Activated CD4-positive, alpha-beta T cell treated with anti-CD3 and anti-CD28 coated beads, Interleukin-2, amount 50 U/mL, for 16 hours (primary cell): ENCODE data around the gene CAMTA1.

Experiments used
- DNase-seq: peaks from one replicate; pipeline ENCODE4 v3.0.0-alpha.2; 2020

CAMTA1 gene

DNA sequence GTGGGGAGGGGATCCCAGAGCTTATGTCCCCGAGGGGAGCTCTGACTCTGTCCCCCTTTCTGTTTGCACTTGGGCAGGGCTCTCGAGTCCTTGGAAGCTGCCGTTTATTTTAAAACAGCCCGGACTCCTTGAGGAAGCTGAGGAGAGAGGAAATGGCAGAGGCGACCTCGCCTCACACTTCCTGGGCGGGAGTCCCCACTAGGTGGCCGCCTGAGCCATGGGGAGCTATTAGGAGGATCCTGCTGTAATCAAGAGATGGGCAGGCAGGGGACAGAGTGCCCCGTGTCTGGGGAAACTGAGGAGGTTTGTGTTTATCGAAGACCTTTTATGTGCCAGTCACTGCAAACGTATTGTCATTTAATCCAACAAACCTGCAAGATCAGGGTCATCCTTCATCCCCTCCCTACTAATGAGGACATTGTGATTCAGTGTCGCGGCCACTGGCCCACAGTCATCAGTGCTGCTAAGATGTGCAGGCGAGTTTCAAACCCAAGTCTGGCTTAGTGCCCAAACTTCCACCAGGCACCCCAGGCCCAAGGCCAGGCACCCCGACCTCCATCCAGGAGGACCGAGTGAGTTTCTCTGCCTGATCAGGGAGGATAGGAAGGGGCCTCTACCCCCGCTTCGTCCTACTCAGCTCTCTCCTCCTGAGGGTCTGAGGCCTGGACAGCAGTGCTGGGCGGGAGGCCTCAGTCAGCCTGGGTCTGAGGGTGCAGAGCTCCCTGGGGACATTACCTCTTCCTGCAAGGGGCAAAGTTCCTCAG lies 669.0 kb downstream of the CAMTA1 start:
- no peak for DNase-seq

DNA sequence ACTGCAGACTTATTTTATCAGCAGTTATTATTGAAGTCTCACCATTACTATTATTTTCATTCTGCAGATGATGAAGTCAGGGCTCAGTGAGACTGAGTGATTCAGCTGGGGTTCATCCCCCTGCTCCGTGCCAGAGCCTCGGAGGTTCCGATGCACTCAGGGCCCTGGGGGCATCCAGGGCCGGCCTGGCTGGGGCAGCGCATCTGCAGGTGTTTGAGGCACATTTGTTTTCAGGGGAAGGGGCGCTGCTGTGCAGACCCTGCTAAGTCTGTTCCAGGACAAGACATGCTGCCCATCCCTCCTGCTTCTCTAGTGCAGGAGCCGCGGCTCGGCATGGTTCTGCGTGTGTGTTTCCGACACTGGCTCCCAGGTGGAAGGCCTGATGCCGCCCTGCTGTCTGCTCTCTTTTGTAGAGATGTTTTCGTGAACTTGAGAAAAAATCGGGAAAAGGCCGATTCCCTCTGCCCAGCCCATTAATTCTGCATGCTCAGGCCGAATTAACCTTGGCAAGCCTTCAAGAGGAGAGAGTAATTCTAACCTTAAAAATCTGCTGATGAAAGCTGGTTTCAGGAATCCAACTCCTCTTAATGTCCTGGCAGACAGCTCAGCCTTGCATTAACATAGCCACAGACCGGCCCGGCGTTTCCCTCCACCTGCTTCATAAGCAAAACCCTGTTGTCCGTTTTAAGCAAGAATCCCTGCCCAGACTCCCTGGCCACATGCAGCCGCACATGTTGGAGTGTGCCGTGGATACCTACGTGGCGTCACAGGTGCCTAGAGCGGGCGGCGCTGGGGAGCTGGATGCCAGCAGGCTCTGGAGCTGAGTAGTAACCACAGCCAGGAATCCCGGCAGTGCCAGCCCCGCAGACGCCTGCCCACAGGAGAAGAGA lies 669.9 kb downstream of the CAMTA1 start:
- DNase-seq: no peak

DNA sequence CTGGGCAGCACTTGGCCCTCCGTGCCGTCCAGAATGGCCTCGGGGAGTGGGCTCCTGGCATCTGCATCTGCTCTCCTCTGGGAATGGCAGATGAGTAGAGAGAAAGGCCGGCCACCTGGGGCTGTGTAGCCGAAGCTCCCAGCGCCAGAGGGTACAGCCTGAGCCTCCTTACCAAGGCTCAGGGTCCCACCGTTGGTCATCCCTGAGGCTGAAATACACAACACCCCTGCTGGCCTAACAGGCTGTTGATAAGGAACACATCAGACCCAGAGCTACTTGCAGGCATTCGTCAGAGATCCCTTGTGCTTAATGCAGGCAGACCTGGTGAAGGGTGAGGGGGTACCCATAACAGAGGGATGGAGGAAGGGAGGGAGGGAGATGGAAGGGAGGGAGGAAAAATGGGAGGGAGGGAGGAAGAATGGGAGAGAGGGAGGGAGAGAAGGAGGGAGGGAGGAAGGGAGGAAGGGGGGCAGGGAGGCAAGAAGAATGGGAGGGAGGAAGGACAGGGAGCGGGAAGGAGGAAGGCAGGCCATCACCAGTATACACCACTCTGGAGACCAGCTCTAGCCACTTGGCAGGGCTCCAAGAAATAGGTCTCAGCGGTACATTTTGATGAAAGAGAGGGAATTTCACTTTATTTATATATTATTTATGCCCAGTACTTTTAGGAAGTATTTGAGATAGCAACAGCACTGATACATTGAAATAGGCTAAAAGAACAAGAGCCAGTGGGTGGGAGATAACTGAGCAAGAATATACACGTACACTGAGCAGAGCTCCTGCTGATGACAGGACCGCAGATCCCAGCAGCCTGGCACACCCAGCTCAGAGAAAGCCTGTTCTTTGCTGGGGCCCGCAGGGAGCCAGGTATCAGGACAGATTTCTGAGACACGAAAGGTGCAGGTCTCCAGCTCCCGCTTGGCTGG lies 670.8 kb downstream of the CAMTA1 start:
- no peak for DNase-seq

DNA sequence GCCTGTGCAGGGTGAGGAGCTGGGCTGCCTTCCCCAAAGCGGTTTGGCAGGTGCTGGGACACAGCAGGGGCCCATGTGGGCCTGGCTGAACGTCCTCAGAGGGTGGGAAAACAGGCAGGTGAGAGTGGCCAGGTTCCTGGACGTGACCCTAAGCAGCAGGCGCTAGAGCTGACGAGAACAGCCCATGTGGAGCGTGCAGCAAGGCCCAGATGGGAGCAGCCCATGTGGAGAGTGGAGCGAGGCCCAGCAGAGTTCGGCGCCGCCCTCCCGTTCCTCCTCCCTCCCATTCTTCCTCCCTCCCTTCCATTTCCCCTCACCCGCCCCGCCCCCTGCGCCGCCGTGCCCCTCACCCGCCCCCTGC lies 671.4 kb downstream of the CAMTA1 start:
- no peak for DNase-seq

DNA sequence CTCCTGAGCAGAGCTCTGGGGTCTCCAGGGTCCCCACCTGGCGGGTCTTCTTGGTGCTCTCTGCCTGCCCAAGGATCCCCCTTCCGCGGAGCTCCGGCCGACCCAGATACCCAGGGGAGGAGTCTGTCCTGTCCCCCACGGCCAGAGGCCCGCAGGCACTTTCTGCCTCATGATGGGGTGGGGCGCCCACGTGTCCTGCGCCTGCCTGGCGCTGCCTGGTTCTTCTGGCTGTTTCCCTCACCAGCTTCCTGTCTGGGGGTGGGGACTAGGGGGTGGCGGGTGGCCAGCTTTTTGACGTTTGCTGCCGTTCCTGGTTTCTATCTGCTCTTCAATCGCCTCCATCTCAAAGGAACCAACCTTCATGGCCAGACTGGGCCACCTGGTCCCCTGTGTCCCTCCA lies 672.6 kb downstream of the CAMTA1 start:
- no peak for DNase-seq

DNA sequence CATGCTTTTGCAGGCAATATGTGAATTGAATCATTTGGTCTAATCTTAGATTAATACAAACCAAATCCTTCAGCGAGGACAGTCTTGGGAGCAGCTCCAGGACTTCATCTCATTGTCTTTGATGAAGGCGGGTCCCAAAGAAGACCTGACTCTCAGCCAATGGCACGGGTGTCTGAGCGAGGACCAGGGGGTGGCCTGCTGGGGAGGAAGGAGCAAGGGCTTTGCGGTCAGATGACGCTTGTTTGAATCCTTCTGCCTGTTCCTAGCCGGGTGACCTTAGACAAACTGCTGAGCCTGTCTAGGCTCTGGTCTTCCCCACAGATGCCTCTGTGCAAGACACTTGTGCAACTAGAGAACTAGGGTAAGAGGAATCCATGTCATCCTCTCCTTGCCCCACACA lies 673.7 kb downstream of the CAMTA1 start:
- DNase-seq: no peak

DNA sequence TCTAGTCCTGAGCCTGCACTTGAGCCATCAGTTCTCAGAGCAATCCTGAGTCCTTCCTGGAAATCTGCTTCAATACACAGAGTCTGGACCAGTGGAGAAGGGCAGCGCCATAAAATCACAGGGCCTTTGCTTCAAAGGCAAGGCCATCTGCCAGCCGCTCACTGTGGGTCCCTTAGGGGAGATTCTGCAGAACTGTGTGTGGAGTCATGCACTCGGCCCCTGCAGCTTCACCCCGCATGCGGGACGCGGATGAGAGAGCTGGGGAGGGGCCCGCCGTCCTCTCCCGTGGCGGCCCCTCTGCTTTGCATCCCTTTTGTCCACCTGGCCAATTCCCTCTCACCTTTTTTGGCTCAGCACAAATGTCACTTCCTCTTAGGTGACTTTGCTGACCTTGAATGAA lies 674.7 kb downstream of the CAMTA1 start:
- DNase-seq: no peak

DNA sequence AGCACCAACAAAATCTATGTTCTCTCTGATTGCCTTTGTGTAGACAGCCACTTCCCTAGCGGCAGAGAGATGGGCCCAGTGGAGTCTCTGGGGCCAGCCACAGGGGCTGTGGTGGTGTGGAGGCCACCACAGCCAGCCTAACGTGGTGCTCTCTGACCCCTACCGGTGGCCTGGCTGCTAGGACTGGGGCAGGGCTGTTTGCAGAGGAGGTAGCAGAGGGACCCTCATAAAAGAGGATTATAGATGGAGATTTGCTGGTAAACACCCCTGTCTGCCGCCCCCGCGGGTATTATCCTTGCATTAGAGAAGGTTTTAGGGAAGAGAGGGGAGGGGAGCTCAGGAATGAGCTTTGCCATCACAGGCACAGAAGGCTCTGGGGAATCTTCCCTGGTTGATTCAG lies 675.6 kb downstream of the CAMTA1 start:
- DNase-seq: no peak

DNA sequence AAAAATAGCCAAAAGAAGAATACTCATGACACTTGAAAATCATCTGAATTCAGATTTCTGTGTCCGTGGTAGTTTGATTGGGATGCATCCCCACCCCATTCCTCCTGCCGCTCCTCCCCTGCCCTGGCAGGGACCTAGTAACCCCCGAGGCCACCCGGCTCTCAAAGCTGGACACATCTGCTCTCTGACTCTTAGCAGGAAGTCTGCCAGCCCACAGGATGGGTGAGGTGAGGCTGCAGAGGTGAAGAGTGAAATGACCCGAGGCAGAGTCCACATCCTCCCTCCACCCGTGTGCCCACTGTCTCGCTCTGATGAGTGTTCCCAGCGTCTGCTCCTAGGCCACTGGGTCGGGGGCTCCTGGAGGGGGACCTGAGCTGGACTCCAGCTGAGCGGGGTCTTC lies 677.4 kb downstream of the CAMTA1 start:
- no peak for DNase-seq

DNA sequence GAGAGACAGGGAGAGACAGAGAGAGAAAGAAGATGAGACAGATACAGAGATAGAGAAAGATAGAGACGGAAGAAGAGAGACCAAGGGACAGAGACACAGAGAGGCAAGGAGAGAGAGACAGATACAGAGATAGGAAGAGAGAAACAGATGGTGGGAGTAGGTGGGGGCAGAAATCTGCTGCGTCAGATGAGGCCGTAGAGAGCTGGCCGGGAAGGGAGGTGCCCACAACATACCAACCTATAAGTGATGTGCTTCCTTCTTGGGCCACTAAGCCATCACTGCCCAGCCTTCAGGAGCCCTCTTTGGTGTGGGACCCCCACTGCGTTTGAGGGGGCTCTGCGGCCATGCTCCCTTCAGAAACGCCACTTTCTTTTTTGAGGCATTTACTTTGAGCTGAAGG lies 678.3 kb downstream of the CAMTA1 start:
- DNase-seq: no peak

DNA sequence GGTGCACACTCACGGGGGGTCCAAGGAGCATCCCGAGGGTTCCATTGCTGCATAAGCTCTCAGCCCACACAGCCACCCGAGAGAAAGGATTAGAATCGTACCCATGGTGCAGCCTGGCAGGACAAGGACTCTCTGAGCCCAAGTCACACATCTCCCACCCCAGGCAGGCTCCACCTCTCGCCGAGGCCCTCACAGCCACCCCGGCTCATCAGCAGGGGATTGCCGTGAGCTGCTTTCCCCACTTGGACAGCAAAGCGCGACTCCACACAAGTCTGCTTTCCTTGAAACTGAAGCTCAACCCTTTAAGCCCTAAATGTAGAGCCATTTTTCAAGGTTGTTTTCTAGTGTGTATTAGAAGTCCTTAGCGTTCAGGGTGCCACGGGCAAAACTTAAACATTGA lies 679.5 kb downstream of the CAMTA1 start:
- DNase-seq: no peak

DNA sequence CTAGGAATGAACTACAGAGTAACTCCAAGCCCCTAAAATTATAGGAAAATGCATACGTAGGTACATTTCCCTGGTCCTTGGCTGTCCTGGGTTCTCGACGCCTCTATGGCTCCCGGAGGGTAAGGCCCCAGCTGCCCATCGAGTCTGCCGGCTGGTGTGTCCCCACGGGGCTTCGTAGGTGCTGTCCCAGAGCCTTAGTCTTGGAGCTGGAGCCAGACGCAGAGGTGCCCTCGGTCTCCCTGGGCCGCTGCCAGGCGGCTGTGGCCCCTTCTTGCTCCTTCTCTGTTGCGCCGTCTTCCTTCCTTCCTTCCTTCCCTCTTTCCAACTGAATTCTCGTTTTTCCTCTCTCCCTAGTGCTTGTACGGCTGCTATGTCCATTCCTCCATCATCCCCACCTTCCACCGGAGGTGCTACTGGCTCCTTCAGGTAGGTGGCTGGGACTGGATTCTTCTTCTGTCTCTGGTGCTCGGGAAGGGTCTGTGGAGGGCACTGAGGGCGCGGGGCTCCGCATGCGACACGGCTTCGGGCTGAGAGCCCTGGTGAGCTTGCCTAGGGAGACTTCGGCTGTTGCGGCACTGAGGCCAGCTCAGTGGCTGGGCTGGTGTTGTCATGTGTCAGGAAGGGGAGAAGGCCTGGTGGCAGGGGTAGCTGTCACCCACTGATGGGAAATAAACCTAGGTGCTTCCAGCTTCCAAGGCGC lies 682.4 kb downstream of the CAMTA1 start:
- DNase-seq: no peak

DNA sequence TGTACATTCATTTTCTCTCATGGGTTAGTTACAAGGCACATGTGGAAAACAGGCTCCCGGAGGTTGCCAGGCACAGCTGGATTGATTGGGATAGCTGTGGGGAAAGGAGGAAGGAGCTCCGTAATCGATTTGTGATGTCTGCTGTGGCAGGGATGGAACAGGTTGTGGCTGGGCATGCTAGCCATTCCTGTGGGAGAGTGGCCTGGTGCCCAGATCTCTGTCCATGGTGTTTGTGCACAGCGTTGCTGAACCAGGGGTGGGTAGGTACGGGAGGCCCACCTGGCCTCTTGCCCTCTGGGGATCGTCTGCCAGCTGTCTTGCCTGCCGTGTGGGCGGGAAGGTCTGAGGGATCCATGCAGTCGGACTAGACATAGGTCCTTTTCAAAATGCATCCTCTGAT lies 683.0 kb downstream of the CAMTA1 start:
- no peak for DNase-seq

DNA sequence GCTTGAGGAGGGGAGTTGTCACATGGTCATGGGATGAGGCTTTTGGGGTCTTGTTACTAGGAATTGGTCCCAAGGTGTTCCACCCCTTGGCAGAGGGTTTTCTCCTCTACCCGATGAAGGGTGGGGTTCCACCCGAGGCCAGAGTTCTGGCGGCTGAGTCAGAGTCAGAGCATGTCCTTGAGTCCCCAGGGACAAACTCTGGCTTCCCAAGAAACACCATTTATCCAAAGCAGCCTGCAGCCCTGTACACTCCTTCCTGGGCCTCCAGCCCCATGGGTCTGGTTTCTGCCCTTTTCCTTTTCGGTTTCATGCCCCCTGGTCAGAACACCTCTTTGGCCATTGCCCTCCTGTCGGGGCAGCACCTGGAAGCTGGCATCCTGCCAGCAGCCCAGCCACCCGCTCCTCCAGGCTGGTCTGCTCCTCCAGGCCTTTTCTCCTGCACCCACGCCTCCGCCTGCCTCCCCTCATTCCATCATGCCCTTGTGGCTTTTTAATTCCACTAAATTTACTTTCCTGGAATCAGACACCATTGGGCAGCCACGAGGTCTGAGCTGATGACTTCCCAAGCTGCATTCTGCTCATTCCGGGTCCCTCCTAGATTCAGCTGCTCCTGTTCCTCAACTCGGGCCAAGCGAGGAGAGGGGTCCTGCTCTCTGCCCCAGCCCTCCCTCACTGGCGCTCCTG lies 684.1 kb downstream of the CAMTA1 start:
- DNase-seq: no peak

DNA sequence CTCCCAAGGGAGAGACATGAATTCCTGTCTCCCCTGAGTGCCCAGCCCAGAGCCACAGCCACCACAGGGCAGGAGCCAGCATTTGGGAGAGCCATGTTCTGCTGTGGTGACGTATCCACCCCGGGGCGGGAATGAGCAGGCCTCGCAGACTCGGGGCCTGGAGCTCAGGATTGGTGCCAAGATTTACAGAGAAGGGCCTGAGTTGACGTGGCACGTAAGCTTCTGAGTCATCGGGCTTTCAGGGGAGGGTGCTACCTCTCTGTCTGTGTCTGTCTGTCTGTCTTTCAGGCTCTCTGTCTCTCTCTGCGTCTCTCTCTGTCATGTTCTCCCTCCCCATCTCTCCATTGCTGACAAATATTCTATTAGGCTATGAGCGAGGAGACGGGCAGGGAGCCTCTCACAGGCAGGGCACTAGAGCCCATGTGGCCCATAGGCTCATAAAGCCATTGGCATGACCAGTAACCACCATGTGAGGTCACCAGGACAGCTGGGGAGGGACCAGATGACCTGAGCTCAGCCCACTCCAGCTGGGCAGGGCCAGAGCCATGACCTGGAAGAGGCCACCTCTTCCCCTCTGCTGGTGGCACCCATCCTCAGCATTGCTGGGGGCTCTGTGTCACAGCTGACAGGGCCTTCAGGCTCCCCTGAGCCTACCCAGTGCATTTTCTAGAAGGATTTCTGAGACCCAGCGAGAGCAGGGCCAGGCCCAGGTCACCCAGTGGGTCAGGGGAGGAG lies 685.8 kb downstream of the CAMTA1 start:
- DNase-seq: peak; percentile 54

DNA sequence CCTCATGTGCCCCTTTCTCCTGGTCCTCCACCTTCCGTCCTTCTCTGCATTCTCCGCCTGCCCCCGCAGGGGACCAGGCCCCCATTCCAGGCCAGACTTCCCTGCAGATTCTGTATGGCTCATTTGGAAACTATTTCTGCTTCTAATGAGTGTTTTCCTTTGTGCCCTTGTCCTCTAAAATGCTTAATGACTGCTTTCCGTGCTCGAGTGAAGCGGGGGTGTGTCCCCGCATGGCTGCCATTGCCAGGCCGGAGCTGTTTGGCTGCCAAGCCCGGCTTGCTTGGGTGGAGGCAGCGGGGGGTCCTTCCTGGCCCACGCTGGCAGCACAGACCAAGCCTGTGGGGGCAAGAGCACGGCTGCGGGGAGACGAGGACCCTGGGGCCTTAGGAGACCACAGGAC lies 686.6 kb downstream of the CAMTA1 start:
- no peak for DNase-seq

DNA sequence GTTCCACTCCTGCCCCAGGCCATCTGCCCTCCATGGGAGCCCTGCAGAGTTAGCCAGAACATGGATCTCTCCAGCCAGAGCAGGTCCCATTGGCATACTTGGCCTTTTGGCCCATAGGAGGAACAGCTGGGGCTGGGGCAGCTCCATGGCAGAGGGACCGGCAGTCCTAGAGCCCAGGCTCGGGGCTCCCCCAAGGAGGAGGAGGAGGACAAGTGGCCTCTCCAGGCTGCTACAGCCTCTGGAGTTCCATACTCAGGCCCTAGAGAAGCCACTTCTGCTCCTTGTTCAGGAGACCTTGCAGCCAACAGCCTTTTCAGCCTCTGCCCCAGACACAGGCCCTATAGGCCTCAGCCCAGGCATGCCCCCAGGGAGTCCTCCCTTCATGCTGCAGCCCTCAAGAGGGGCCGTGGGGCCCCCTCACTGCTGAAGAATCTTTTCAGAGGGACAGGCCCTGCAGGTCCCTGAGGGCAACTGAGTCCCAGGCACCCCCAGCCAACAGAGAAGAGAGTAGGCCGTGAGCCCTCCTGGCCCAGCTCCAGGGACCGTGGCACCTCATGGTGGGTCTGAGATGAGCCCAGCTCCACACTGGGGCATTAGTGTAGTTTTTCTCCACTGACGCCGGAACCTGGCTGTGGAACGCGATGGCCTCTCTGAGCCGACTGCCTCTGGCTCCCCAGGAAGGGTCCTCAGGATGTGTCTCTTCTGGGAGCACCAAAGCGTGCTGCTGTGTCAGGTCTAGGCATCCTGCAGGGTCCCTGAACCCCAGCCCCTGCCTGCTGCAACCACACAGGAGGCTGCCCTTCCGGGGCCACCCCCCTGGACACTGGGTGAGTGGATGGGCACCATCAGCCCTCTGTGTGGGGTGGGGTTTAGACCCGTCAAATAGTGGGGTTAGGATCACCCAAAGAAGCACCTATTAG lies 688.2 kb downstream of the CAMTA1 start:
- no peak for DNase-seq

DNA sequence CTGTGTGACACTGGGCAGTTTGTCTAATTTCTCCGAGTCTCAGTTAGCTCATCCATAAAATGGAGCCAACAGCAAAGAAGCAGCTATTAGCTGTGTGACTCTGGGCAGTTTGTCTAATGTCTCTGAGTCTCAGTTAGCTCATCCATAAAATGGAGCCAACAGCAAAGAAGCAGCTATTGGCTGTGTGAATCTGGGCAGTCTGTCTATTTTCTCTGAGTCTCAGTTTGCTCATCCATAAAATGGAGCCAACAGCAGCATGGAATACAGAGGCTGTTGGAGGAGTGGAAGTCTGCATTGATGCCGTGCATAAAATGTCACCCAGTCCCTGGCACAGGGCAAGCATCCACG lies 688.9 kb downstream of the CAMTA1 start:
- DNase-seq: no peak

DNA sequence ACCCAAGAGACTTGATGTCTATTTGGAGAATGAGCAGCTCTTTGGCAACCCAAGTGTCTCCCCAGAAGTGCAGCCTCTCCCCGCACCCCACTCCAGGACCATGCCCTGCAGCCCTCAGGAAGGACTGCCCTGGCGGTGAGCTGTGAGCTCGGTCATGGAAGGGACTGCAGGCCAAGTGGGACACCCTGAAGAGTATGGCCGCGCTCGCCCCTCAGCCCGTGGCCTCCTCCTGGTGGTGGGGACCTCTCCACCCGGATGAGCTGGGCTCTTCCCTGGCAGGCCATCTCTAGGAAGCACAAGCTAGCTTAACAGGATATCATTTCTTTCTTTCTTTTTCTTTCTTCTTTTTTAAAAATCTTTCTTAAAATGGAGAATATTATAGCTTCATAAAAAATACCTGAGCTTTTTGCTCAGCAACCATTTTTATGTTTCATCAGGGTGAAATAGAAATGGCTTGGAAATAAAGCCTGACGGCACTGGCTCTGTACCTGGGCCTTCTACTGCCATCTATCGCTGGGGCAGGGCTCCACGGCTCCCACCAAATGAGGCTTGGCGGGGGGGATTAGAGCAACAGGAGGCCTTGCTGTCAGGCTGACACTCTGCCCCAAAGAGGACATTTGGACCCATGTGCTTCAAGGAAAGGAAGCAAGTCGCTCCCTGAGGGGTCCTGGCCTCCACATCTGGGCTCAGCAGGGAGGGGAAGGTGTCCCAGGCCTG lies 689.7 kb downstream of the CAMTA1 start:
- DNase-seq: no peak

DNA sequence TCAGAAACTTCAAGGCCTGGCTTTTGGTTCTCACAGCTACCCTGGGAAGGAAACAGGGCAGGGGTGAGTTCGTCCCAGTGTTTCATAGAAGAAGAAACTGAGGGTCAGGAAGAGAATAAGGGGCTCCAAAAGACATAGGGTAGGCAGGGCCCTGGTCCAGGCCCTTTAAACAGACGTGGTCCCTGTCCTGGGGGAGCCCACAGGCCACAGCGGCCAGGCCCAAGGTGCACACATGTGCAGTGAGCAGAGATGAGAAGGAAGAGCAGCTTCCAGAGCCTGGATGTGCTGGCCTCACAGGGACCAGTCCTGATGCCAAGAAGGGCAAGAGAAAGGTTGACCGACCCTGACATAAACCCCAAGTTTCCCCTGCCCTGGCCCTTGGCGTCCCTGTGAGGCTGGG lies 690.4 kb downstream of the CAMTA1 start:
- no peak for DNase-seq
